ENCODE data around the gene CRACR2A. TPM values are rescaled to one million over a fixed set of nuclear protein-coding genes. Genes with fewer than 3 reads are reported as not detected.

Gene CRACR2A
- total RNA-seq, 6 experiments from 2014 or later, result 0.43 to 1.5 (median 0.91) TPM

DNA sequence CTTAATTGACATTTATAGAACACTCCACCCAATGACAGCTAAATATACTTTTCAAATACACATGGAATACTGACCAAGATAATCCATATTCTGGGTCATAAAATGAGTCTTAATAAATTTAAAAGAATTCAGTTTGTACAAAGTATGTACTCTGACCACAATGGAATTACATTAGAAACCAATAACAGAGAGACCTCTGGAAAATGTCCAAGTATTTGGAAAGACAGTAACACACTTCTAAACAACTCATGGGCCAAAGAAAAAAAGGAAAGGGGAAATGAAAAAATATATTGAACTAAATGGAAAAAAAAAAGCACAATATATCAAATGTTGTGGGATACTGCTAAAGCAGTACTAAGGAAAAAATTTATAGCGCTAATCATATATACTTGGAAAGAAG, 52.0 kb downstream of the CRACR2A start:
- Histone ChIP-seq H3K27ac (no peak overlapping the region), H3K4me3 (no peak overlapping the region), H3K4me1 (no peaks in the 10 kb centered on the region), H3K9me3 (no peaks in the 10 kb centered on the region), H3K36me3 (no peaks in the 10 kb centered on the region), H3K27me3 (no peaks in the 10 kb centered on the region)
- DNase-seq (no peak), ATAC-seq (no peak)
- TF ChIP-seq, protein P1, sequence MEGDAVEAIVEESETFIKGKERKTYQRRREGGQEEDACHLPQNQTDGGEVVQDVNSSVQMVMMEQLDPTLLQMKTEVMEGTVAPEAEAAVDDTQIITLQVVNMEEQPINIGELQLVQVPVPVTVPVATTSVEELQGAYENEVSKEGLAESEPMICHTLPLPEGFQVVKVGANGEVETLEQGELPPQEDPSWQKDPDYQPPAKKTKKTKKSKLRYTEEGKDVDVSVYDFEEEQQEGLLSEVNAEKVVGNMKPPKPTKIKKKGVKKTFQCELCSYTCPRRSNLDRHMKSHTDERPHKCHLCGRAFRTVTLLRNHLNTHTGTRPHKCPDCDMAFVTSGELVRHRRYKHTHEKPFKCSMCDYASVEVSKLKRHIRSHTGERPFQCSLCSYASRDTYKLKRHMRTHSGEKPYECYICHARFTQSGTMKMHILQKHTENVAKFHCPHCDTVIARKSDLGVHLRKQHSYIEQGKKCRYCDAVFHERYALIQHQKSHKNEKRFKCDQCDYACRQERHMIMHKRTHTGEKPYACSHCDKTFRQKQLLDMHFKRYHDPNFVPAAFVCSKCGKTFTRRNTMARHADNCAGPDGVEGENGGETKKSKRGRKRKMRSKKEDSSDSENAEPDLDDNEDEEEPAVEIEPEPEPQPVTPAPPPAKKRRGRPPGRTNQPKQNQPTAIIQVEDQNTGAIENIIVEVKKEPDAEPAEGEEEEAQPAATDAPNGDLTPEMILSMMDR (IDR thresholded peaks at IDR 0.05), result no peak
- no peak for TF ChIP-seq POLR2A (IDR thresholded peaks at IDR 0.05)
- 100% methylated on average over 1 of the region's 1 CpG for WGBS (ENCODE audit: insufficient coverage, low coverage, low lambda C conversion rate, missing lambda C conversion rate)
- intact Hi-C loops (cut with DNase I), result no loop called here

DNA sequence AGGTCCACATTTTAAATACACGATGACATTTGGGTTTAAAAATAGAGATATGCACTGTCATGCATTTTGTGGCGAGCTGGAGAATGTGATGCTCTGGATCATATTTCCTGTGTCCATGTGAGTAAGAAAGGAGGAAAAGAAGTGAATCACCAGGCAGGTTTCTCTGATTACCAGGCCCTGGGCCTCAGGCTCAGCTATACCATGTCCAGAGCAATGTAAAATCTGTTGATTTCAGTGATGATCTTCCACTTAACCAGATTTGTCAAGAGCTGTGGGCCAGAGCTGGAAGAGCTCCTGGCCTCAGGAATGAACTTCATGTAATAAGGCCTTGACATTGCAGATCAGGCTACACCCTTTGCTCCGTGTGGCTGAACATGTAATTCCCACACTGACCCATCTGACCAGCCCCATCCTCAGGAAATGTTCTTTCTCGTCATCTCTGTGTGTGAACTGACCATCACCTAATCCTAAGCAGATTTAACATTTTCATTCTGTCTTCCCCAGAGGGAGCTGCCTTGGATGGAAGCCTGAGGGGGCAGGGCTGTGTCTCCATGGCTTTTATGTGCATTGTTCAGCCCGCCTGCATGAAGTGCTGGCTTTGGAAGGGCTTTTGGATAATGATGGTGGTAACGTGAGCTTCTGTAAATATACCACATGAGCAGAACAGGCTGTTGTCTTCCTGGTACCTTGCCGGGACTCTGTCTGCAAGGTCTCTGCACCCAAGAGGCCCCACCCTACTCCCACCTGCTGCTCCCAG, 54.5 kb downstream of the CRACR2A start:
- intact Hi-C loops (cut with DNase I), result no loop called here
- ATAC-seq, result peak in 2 of 4 donors; percentile 13 to 37
- no peaks in the 10 kb centered on the region for H3K36me3 ChIP-seq
- WGBS (ENCODE audit: insufficient coverage, low coverage, low lambda C conversion rate, missing lambda C conversion rate), result 68% methylated on average over 5 of the region's 7 CpGs
- no peaks in the 10 kb centered on the region for H3K4me1 ChIP-seq
- TF ChIP-seq, protein P1 (IDR thresholded peaks at IDR 0.05), result no peak
- TF ChIP-seq POLR2A (IDR thresholded peaks at IDR 0.05), result no peak
- H3K27ac ChIP-seq, result no peak overlapping the region
- no peaks in the 10 kb centered on the region for H3K27me3 ChIP-seq
- no peak overlapping the region for H3K4me3 ChIP-seq
- H3K9me3 ChIP-seq, result no peaks in the 10 kb centered on the region
- no peak for DNase-seq

GRCh38 chr12:3697311-3697870, 55.5 kb downstream of the CRACR2A start:
- no peak for TF ChIP-seq POLR2A (IDR thresholded peaks at IDR 0.05)
- TF ChIP-seq, protein P1 (IDR thresholded peaks at IDR 0.05), result no peak
- ATAC-seq, result no peak
- no peaks in the 10 kb centered on the region for H3K4me1 ChIP-seq
- H3K4me3 ChIP-seq, result no peak overlapping the region
- no peaks in the 10 kb centered on the region for H3K36me3 ChIP-seq
- H3K27me3 ChIP-seq, result no peaks in the 10 kb centered on the region
- intact Hi-C loops (cut with DNase I), result no loop called here
- no peaks in the 10 kb centered on the region for H3K9me3 ChIP-seq
- 95% methylated on average over 5 of the region's 5 CpGs for WGBS (ENCODE audit: insufficient coverage, low coverage, low lambda C conversion rate, missing lambda C conversion rate)
- no peak overlapping the region for H3K27ac ChIP-seq
- no peak for DNase-seq

GRCh38 chr12:3694673-3695072, 58.2 kb downstream of the CRACR2A start:
- intact Hi-C loops (cut with DNase I), result no loop called here
- Histone ChIP-seq H3K4me3 (no peak overlapping the region), H3K27me3 (no peaks in the 10 kb centered on the region), H3K36me3 (no peaks in the 10 kb centered on the region), H3K9me3 (no peaks in the 10 kb centered on the region), H3K4me1 (no peaks in the 10 kb centered on the region), H3K27ac (no peak overlapping the region)
- WGBS (ENCODE audit: insufficient coverage, low coverage, low lambda C conversion rate, missing lambda C conversion rate), result 93% methylated on average over 4 of the region's 4 CpGs
- TF ChIP-seq, protein P1 (IDR thresholded peaks at IDR 0.05), result no peak
- no peak for TF ChIP-seq POLR2A (IDR thresholded peaks at IDR 0.05)
- ATAC-seq (no peak), DNase-seq (no peak)

Measured in right lobe of liver (tissue), 6 donors.